22Rv1 (cell line): Measurements from ENCODE around the gene SGCD.

Experiments
- ZFX ChIP-seq: fragments of 450-650 bp; IDR thresholded peaks from 2 replicates; pipeline ENCODE4 v1.6.1; 2017; ENCODE audit warnings: antibody characterized with exemption, borderline replicate concordance
- TF ChIP-seq, protein P1 (sequence below): fragments of 450-650 bp; IDR thresholded peaks from 2 replicates; pipeline ENCODE4 v1.5.1; 2017; ENCODE audit warnings: mild to moderate bottlenecking

DNA sequence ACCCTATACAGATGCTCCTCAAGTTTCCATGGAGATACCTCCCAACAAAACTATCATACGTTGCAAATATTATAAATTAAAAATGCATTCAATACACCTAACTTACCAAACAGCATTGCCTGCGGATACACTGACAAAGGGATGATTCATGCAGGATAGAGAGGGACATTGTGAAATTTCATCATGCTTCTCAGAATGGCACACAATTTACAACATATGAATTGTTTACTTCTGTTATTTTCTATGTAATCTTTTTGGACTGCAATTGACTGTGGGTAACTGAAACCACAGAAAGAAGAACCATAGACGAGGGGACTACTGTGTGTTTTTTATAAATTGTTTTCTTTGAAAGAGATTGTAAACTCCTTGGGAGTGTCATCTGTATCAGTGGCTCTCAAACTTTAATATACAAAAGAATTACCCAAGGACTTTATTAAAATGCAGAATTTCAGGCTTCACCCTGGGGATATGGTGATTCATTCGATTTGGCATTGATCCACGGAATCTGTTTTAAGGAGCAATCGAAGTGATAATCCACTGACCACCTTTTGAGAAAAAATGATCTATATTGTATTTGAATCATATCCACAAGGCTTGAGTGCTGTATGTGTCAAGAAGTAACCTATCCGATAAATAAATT, 146.4 kb downstream of the SGCD start:
- TF ChIP-seq, protein P1, sequence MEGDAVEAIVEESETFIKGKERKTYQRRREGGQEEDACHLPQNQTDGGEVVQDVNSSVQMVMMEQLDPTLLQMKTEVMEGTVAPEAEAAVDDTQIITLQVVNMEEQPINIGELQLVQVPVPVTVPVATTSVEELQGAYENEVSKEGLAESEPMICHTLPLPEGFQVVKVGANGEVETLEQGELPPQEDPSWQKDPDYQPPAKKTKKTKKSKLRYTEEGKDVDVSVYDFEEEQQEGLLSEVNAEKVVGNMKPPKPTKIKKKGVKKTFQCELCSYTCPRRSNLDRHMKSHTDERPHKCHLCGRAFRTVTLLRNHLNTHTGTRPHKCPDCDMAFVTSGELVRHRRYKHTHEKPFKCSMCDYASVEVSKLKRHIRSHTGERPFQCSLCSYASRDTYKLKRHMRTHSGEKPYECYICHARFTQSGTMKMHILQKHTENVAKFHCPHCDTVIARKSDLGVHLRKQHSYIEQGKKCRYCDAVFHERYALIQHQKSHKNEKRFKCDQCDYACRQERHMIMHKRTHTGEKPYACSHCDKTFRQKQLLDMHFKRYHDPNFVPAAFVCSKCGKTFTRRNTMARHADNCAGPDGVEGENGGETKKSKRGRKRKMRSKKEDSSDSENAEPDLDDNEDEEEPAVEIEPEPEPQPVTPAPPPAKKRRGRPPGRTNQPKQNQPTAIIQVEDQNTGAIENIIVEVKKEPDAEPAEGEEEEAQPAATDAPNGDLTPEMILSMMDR: no peak
- no peak for TF ChIP-seq ZFX
